ENCODE results near the gene ISG20.

Gene ISG20

DNA sequence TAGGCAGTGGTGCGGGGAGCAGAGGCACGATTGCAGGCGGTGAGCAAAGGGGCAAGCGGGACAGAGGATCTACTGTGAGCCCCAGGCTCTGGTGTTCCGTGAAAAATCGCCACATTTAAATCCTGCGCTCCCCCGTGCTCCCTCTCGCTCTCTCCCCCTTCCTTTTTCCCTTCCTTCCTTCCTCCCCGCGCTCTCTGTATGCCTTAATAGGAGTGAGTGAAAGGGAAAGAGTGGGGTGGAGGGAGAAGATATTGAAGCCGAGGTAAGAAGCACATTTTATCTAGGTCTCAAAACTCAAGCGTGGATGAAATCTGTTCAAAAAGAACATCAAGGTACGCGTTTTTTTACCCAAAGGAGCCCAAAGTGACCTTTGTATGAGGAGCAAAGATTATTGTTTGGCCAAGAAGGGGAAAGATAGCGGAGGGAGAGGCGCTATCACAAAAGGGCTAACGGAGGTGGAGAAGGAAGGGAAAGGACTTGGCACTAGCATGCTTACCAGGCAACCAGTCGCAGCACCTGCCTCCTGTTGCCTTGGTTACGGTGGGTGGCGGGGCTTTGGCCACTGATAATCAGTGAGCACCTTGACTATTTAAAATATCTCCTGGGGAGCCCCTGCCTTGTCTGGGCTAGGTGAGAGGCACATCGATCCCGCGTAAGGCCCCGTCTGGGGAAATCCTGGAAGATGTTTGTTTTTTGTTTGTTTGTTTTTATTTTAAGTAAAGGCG is 32.6 kb upstream of the ISG20 start:
- TF ChIP-seq CTCF (IDR thresholded peaks at IDR 0.05; ENCODE audit: borderline replicate concordance, control extremely low read depth, extremely low read depth, insufficient read depth, missing control alignments), result no peak
- in situ Hi-C loops (cut with MboI; ENCODE audit: low sequenced_read_pairs, unreplicated experiment), result no loop called here
- no peak for DNase-seq (ENCODE audit: low spot score)

DNA sequence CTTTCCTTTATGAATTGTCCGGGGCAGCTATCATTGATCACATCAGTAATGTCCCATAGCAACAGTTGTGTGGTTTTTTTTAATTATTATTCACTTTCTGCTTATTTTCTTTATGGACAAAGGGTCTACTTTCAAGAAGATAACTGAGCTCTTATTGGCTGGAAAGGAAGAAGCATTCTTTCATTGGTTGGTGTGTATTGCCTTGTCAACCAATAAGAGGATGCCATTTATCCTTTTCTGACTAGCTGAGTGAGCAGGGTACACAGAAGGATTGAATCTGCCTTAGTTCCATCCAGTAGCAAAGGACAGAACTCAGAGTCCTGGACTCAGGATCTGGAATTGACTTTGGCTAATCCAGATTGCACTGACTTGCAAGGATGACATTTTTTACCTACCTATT is 30.9 kb upstream of the ISG20 start:
- in situ Hi-C loops (cut with MboI; ENCODE audit: low sequenced_read_pairs, unreplicated experiment), result no loop called here
- TF ChIP-seq CTCF (IDR thresholded peaks at IDR 0.05; ENCODE audit: borderline replicate concordance, control extremely low read depth, extremely low read depth, insufficient read depth, missing control alignments), result no peak
- DNase-seq (ENCODE audit: low spot score), result no peak

DNA sequence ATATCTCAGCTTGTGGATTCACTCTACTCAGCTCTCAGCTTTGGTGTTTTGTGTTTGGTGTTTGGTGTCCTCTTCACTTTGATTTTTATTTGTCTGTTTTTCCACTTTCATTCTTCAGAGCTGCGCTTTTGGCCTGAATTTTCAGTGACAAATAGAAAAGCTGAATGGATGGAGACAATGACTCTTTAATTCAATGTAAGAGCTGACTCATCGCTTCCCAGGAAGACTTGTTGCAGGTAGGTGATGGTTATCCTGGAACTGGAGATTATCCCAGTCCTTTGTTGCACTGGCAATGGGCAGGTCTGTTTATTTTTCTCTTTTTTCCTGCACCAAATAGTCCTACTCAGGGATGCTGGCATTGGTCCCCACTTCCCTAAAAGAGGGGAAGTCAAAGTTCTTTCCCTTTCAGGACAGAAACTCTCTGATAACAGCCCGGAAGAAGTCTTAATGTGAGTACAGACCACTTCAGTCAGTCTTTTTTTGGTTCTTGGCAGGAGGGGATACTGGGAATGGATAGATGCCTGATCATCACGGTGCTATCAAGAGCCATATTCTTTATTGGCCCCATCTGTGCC is 30.1 kb upstream of the ISG20 start:
- TF ChIP-seq CTCF (IDR thresholded peaks at IDR 0.05; ENCODE audit: borderline replicate concordance, control extremely low read depth, extremely low read depth, insufficient read depth, missing control alignments), result no peak
- in situ Hi-C loops (cut with MboI; ENCODE audit: low sequenced_read_pairs, unreplicated experiment), result no loop called here
- no peak for DNase-seq (ENCODE audit: low spot score)

- no peak for DNase-seq (ENCODE audit: low spot score)
- no peak for TF ChIP-seq CTCF (IDR thresholded peaks at IDR 0.05; ENCODE audit: borderline replicate concordance, control extremely low read depth, extremely low read depth, insufficient read depth, missing control alignments)
- in situ Hi-C loops (cut with MboI; ENCODE audit: low sequenced_read_pairs, unreplicated experiment), result no loop called here
Measured at GRCh38 chr15:88609344-88610090, 29.3 kb upstream of the ISG20 start.

DNA sequence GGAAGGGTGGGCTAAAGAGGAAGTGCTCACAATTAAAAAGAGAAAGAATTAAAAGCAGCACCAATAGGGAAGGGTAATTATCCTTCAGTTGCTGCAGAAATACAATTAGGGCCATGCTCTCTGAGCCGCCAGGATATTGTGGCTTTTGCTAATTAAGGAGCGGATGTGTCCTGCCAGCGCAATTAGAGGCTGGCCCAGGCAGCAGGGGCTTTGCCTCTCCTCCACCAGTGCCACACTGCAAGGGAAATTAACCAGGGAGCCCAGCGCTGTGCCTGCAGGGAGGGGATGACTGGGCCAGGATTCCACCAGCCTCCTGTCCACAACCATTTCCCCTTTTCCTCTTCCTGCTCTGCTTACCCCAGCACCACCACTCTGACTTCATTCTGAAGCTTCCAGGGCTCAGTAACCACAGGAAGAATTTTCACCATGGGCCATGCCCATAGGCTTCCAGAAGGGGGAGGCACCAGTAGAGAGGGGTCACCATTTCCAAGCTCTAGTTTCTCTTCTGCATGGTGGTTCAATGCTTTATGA is 28.1 kb upstream of the ISG20 start:
- DNase-seq (ENCODE audit: low spot score), result no peak
- in situ Hi-C loops (cut with MboI; ENCODE audit: low sequenced_read_pairs, unreplicated experiment), result no loop called here
- TF ChIP-seq CTCF (IDR thresholded peaks at IDR 0.05; ENCODE audit: borderline replicate concordance, control extremely low read depth, extremely low read depth, insufficient read depth, missing control alignments), result no peak

GRCh38 chr15:88612186-88612796 is 26.5 kb upstream of the ISG20 start:
- peak; percentile 6 for DNase-seq (ENCODE audit: low spot score)
- in situ Hi-C loops (cut with MboI; ENCODE audit: low sequenced_read_pairs, unreplicated experiment), result no loop called here
- no peak for TF ChIP-seq CTCF (IDR thresholded peaks at IDR 0.05; ENCODE audit: borderline replicate concordance, control extremely low read depth, extremely low read depth, insufficient read depth, missing control alignments)
